Hypothalamus (tissue), 51 donors: ENCODE results near the gene ATG2A.

Source experiments
- DNase-seq, 51 donors: peaks; one replicate each; lab custom pipeline; 2025; lab: John Stamatoyannopoulos, UW

ATG2A gene

GRCh38 chr11:64916775-64917662, at the start of gene ATG2A:
Gene ATG2A, minus strand, starts transcription at chr11:64917209. Its CDS starts 74 bp downstream, at chr11:64917135.
- DNase-seq, result peak; percentile 71 to 100 (median 97)

- DNase-seq, result no peak
Measured at GRCh38 chr11:64963072-64963631, 46.1 kb upstream of the ATG2A start.

- no peak for DNase-seq
Measured at GRCh38 chr11:64960719-64961118, 43.7 kb upstream of the ATG2A start.

- no peak for DNase-seq
Measured at GRCh38 chr11:64959498-64959897, 42.5 kb upstream of the ATG2A start.

GRCh38 chr11:64954201-64954600, 37.2 kb upstream of the ATG2A start:
- no peak for DNase-seq

DNA sequence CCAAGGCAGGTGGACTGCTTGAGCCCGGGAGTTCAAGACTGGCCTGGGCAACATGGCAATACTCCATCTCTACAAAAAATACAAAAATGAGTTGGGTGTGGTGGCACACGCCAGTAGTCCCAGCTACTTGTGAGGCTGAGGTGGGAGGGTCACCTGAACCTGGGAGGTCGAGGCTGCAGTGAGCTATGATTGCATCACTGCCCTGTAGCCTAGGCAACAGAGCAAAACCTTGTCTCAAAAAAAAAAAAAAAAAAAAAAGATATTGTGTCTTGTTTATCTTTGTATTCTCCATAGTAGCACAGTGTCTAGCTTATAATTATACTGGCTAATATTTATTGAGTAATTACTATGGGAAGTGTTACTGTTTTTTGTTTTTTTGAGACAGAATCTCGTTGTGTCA, 34.5 kb upstream of the ATG2A start:
- no peak for DNase-seq

- DNase-seq, result peak in 1 of 51 donors; percentile 5
Measured at GRCh38 chr11:64947208-64947814, 30.3 kb upstream of the ATG2A start.

GRCh38 chr11:64936539-64936938, 19.5 kb upstream of the ATG2A start:
- DNase-seq, result no peak

DNA sequence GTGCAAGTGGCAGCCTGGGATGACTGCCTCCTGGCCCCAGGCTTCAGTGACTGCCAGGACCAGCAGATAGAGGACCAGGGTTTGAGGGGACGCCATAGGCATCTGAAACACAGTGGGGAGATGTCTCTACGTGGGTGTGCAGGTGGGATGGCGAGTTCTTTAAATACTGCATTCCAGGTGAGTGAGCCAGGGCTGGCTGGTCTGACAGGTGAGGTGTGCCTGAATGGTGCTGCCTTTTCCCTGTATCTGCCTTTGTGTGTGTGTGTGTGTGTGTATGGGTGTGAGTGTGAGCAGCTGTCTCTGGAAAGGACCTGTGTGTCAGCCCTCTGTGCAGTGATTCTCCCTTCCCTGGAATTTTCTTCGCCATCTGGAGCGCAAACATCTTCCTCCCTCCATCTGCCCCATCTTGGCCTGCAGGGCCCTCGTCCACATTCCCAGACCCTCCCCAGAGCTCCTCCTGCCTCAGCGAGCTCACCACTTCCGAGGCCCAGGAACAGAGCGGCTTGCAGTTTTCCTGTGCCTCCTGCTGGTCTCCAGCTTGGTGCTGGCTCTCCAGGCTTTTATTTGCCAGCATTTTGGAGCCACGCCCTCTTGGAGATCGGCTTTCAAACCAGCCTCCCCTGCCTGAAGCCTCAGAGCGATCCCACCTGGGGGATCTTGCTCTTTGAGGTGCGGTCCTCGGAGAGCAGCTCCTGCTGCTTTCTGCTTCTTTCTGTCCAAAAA, 18.5 kb upstream of the ATG2A start, which contains the start of gene GPHA2:
GPHA2 (minus strand) TSS at position 535 of the 723 bp plus-strand sequence; CDS start at position 102, 433 bp downstream.
- no peak for DNase-seq

DNA sequence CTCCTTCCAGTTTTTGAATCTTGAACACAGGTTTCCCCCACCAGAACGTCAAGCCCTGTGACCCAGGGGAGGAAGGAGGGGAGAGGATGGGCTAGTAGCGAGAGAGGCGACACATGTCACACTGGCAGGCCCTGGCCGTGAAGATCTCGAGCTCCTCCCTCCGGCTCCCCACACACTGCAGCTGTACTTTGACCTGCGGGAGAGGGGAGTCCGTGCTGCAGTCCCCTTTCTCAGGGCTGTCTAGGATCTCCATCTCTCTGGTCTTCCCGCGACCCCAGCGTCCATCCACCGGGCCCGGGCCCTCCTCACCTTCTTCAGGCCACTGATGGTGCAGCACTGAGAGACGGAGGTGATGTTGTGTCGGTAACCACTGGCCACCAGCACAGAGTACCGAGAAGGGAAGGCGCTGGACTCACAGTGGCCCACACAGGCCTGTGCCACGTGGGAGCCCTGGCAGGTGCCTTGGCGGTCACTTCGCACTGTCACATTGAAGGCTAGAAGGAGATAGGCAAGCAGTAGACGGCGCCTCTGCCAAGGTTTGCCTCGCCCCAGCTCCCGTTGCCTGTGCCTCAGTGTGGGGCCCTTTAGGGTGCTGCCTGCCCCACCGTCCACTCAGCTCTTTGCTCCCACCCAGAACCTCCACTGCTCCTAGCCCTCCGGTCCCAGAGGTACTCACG, 17.8 kb upstream of the ATG2A start:
- no peak for DNase-seq

DNA sequence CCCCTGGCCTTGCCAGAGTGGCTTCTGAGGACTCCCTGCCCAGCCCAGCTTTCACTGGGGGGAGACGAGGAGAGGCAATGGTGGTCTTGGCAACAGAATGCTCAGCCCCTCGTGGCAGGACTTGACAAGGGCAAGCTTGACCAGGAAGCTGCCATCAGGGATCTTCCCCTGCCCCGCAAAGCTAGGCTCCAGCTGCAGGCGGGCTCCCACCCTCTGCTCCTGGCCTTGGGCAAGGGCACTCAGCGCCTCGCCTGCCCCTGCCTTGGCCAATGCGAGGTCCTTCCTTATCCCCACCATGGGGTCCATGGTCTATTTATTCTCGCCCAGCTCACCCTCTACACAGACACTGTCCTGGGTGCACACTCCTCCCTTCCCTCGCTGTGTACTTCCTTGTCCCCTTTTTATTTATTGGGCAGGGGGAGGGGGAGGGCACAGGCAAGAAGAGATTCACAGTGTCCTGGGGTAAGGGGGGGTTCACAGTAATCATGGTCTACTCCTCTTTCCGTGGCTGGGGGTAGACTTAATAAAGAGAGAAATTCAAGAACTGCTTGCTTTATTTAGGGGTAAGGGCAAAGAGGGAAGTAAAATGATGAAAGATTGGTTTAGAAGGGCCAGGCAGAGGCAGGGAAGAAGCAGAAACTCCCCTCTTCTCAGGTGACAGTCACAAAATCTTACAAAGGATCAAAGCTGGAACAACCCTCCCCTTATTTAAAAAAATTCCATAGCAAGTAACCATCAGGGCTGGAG, 17.1 kb upstream of the ATG2A start:
- no peak for DNase-seq

- no peak for DNase-seq
Measured at GRCh38 chr11:64933213-64933934, 16.4 kb upstream of the ATG2A start.

DNA sequence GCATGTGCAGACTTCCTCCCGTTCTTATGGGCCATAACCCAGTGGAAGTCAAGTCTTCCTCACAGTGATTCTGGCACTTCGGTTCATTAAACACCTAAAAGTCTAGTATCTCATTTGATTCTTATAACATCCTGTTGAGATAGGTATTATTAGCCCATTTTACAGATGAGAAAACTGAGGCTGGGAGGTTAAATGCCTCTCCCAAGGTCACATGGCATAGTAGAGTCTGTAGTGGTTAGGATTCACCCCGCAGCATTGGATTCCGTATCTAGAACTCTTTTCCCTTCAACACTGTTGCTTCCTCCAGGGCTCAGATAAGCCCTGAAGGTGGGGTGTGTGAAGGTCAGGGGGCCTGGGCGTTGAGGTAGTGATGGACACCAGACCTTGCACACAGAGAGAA, 15.3 kb upstream of the ATG2A start:
- no peak for DNase-seq

DNA sequence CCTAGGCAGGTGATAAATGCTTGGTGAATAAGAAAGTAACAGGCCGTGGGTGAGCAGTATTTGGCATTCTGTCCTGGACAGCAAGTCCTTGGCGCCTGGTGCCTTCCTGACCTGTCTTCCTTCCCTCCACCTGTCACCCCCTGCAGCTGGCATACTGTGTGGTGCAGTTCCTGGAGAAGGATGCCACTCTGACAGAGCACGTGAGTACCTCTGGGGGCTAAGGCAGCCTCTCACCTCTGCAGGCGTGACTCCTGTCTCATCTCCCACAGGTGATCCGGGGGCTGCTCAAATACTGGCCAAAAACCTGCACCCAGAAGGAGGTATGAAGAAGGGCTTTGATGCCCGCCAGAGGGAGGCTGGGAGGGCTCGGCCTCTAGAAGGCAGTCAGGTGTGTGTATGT, 14.3 kb upstream of the ATG2A start:
- no peak for DNase-seq

DNA sequence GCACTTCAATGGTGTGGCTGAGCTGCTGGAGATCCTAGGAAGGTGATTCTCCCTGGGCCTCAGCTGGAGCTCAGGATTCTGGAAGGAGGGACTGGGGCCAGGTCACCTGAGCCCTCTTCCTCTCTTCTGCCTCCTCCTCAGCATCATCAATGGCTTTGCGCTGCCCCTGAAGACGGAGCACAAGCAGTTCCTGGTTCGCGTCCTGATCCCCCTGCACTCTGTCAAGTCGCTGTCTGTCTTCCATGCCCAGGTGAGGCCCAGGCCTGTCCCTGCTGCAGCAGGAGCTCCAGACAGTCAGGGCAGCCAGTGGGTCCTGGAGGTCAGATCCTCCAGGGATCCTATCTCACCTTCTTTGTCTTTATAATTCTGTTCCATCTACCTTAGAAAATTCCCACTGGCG, 13.3 kb upstream of the ATG2A start:
- no peak for DNase-seq

- no peak for DNase-seq
Measured at GRCh38 chr11:64929625-64930024, 12.6 kb upstream of the ATG2A start.

- no peak for DNase-seq
Measured at GRCh38 chr11:64928957-64929356, 11.9 kb upstream of the ATG2A start.

DNA sequence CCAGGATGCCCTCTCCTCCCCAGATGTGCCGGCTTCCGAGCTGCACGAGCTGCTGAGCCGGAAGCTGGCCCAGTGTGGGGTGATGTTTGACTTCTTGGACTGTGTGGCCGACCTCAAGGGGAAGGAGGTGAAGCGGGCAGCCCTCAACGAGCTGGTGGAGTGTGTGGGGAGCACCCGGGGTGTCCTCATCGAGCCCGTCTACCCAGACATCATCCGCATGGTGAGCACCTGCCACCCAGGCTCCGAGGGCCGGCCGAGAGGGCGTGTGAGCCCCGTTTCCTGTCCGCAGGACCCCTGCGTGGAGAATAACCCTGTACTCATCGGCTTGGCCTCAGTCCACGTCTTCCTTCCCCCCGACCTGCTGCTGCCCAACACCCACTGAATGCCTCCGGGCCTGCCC, 9.7 kb upstream of the ATG2A start:
- no peak for DNase-seq
